ENCODE results near the gene ARL8B.

Gene ARL8B

DNA sequence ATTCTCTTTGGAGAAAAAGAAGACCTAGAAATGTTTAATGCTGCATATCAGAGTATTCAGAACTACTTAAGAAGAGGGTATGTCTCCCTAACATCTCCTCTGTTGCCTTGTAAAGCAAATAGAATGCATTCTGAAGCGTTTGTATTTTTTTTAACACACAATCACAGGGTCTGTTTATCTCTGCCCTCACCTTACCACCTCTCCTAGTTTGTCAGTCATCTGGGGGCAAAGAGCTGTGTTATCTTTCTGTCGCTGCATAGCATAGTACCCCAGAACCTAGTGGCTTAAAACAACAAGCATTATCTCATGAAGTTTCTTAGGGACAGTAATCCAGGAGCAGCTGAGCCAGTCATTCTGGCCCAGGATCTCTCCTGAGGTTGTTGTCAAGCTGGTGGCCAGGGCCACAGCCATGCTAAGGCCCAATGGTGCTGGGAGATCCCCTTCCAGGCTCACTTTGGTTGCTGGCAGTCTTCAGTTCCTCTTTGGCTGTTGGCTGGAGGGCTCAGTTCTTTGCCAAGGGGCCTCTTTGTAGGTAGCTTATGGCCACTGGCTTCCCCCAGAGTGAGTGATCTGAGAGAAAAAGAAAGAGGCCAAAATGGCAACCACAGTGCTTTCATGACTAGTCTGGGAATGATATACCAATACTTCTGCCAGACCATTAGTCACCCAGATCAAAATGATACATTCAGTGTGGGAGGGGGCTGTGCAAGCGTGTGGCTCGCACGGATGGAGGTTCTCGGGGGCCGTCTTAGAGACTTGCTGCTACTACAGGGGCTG, 83.3 kb downstream of the ARL8B start:
- no peak for DNase-seq (ENCODE audit: low read depth, low spot score)

DNA sequence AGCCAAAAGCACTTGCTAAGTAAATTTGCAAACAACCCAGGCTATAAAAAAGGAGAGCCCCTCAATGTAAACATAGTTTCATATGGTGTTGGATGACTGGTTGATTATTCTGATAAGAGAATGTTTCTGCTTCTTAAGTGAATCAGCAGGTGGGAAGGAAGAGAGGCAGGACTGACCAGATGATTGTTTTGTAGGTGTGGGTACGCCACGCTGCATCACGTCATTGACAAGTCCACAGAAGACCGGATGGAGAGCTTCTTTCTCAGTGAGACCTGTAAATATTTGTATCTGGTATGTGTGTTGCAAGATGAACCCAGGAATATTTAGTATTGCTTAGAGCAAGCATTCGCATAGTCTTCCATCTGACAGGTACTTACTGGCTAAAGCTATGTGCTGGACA, 88.8 kb downstream of the ARL8B start:
- DNase-seq (ENCODE audit: low read depth, low spot score): no peak

DNA sequence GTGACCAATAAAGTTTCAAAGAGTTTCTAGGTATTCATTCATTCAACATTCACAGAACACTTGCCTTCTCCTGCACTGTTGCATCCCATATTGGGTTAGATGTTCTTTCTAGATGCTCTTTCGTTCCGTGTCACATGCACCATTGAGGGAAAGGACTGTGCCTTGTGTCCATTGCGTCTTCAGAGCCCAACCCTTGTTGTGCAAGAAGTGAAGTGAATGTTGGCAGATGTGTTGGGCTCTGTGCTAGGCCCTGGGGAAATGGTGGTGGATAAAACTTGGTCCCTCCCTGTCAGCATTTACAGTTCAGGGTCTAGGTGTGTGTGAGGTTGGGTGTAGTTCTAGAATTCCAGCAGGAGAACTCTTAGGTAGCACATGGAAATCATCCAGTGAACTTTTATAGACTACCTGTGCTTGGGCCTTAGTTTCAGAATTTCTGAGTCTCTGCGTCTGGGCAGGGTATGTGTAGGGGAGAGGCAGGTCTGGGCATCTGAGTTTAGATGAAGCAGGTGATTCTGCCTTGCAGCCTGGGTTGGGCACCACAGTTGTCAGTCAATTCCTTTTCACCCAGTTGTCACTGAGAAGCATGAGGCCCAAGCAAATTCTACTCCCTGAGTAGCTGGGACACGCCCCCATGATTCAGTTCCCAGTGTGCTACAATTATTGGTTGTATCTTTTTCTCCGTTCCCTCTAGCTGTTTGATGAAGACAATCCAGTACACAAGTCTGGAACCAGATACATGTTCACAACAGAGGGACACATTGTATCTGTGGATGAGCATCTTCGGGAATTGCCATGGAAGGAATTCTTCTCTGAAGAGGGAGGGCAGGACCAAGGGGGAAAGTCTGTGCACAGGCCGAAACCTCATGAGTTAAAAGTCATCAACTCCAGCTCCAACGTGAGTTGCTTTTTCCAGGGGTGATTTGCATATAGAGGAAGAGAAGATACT, 90.8 kb downstream of the ARL8B start:
- DNase-seq (ENCODE audit: low read depth, low spot score): peak; percentile 27

DNA sequence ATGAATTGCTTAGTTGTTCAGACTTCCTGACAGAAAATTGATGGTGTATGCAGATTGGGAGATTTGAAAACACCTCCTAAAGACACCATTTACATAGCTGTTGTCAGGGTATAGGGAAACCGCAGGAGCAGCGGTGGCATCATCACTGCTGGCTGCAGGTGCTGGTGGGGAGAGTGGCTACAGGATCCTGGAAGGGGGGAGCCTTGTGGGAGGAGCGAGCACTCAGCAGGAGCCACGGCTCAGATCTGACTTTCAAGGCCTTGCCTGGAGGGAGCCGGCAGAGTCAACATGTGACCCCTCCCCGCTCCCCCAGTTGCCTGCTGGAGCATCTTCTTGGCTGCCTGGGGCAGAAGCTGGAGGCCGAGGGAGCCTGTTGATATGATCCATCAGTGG, 91.5 kb downstream of the ARL8B start:
- peak; percentile 62 for DNase-seq (ENCODE audit: low read depth, low spot score)

DNA sequence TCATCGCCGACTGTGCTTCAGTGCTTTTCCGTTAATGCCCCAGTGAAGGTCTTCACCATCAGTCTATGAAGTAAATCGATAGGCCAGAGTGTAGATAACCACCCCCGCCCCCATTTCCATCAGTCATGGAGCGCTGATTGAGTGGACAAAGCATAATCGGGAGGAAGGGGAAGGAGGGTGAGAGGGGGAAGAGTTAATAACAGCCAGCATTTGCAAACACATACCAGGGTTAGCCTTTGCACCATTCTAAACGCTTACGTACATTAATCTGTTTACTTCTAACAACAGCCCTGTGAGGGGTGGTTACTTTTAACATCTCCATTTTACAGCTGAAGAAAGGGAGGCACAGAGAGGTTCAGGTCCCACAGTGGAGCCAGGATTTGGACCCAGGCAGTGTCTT, 92.3 kb downstream of the ARL8B start:
- no peak for DNase-seq (ENCODE audit: low read depth, low spot score)

DNA sequence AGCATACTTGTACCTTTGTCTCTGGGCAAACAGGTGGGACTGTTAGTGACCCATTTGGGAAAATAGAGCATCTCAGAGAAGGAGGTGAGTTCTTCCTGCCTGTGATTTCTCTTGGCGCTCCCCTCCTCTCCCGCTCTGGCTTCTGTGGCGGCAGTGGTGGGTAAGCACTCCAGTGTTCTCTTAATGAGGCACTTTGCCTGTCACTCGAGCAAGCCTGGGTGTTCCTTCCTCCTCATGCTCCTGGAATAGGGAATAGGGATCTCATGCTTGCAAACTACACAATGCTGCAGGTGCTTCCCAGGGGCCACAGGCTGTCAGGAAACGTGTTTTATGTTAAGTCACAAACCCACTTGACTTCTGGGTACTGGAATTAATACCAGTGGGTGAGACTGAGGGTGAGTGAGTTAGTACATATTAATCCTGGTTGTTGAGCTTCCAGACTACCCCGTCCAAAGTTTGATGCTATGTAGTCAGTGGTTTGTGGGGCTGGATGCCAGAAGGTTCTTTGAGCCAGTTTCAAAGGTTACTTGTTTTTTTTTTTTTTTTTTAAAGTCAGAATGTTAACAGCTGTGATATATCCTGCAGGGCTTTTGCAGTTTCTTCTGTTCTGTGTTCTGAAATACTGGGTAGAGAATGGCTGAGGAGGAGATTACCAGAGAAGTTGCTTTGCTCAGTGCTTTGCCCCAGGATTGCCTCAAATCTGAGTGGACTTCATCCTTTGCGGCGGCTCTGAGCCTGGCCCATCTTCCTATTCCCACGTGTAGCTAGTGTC, 95.9 kb downstream of the ARL8B start:
- DNase-seq (ENCODE audit: low read depth, low spot score): no peak

DNA sequence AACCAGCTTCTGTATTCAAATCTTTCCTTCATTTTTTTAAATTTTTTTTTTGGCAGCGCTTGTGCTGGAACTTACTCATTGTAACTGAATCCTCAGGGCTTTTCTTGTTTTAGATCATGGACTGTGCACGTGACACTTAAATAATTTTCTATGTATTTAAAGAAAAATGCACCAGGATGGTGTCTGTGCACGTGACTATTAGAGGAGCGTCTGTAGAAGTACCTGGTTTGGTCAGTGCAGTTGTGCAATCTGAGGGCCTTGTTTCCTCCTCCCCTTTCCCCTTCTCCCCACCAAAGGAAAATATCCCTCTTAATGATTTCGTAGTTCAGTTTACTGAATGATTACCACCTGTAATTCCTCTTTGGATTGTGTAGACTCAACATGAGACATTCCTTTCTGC, 96.7 kb downstream of the ARL8B start:
- no peak for DNase-seq (ENCODE audit: low read depth, low spot score)

DNA sequence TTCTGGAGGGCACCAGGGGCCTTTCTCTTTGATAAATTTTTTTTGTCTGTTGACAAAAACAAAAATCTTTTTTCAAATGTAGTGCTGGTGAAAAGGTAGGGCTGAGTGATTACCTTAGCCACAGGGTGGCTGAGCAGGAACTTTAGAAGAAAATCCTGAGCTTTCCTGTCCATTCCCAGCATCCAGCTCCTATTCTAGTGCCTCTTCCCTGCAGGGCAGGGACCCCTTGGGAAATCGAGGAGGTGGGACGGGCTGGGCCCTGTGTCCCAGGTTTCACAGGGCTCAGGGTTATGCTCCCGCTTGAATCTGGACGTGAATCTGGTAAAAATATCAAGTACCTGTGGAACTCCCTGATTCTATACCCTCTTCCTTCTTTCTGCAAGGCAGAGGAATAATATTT, 97.1 kb downstream of the ARL8B start:
- no peak for DNase-seq (ENCODE audit: low read depth, low spot score)

DNA sequence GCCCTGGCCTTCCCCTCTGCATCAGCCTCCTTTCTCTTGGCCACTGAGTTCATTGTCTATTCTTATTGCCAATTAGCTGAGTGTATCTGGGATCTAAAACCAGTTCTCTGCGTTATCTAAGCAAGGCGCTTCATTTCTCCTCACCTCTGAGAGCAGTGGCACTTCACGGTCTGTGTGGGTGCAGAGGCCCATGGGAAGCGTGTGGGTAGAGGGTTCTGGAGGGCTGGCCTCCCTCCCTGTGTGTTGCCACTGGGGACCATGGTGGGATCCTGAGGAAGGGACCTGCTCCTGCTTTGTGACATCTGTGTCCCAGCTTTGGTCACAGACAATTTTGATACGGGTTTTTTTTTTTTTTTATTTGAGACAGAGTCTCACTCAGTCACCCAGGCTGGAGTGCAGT, 98.1 kb downstream of the ARL8B start:
- no peak for DNase-seq (ENCODE audit: low read depth, low spot score)

DNA sequence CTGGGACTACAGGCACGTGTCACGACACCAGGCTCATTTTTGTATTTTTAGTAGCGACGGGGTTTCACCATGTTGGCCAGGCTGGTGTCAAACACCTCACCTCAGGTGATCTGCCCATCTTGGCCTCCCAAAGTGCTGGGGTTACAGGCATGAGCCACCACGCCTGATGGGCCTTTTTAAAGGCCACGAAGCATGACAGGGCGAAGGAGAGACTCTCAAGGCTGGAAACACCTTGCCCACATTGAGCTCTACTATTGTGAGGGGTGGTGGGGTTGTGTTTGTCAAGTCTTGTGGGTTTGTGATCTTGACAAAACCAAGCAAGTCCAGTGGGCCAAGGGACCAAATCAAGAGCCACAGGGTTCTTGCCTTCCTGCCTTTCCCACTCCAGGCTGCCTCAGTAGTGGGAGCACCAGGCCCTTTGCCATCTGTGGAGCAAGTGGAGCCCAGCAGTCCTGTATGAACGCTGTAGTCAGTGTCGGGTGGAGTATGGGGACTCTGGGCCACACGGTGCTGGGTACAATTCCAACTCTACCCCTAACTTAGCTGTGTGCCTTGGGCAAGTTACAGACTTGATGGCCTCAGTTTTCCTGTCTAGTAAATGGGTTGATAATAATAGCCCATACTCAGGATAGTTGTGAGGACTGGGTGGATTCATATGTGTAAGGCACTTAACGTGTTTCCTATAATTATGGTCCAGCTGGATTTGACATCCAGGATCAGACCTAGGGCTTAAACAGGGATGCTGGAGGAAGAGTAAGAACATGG, 98.8 kb downstream of the ARL8B start:
- DNase-seq (ENCODE audit: low read depth, low spot score): no peak

DNA sequence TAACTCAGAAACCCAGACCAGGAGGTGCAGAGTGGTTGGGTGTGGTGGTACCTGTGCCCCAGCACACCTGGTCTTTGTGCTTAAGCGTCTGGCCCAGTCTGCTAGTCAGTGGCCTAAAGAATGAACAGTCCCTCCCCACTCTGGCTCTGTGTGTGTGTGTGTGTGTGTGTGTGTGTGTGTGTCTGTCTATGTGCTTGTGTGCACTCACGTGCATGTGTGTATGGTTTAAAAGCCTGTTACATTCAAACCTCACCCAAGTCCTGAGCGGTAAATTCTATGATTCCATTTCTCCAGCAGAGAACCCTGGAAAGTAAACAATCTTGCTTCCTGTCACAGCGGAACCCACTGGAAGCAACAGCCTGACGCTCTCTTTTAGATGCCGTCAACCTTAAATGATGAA, 99.6 kb downstream of the ARL8B start:
- DNase-seq (ENCODE audit: low read depth, low spot score): no peak

DNA sequence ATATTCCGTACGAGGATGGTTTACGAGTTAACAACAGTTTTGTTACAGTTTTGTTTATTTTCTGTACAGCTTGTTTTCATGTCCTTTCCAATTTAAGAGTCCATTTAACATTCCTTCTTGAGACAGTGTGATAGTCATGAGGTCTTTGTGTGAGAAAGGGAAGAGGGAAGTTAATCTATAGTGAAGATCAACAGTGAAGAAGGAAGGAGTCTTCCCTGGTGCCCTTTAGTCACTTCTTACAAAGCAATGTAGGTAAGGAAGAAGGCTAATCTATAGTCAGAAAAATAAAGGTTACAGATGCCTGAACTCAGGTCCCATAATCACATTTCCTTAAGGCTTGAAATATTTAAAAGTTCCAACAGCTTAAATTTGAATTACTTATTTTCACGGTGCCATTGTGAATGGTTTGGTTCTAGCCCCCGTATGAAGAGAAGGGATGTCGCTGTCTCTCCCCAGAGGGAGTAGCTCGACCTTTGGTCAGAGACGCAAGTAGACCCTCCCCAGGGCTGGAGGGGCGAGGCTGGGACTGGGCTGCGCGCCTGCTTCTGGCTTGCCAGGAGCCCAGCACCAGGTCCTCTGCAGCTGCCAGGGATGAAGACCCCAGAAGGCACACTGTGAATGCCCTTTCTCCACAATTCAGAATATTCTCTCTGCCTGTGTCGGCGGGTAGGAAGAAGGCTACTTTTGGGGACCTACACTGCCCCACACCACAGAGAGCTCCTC, 100.4 kb downstream of the ARL8B start:
- DNase-seq (ENCODE audit: low read depth, low spot score): no peak

DNA sequence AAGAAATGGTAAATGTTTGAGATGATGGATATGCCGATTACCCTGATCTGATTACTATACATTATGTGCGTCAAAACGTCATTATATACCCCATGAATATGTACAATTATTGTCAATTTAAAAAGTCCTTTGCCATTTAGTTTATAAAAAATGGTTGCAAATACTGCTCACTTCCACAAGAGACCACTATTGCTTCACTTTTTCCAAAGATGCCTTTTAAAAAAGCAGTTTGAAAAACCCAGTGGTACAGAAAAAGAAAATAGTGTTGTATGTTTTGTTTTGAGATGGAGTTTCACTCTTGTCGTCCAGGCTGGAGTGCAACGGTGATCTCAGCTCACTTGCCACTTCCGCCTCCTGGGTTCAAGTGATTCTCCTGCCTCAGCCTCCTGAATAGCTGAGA, 104.7 kb downstream of the ARL8B start:
- no peak for DNase-seq (ENCODE audit: low read depth, low spot score)

DNA sequence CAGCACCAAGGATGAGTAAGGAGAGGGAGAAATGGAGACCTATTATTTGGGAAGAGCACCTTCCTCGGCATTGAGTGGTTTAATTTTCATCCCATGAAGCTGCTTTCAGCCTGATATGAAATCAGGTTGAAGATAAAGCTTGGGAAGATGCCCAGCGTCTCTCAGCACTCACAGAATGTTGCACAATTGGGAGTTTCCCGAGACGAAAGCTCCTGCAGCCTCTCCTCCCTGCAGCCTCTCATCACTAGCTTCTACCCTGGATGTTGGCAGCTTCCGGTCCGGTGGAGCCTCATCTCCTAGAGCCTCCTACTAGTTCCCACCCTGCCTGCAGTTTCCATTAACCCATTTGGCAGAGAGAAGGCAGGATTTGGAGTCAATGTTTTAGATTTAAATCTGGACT, 105.7 kb downstream of the ARL8B start:
- DNase-seq (ENCODE audit: low read depth, low spot score): no peak

DNA sequence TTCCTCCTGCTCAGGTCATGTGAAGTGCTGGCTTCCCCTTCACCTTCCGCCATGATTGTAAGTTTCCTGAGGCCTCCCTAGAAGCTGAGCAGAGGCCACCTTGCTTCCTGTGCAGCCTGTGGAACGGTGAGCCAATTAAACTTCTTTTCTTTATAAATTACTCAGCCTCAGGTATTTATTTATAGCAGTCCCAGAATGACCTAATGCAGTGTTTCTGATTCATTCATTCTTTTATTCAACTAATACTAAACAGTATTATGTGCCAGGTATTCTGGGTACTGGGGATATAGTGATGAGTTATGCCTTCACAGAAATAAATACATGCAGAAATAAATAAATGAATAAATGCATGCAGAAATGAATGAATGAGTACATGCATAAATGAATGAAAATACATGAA, 107.3 kb downstream of the ARL8B start:
- no peak for DNase-seq (ENCODE audit: low read depth, low spot score)
